HUDEP-2 (cell line): ENCODE results near the gene SMCHD1.
"Not testable (repeated sequence)": the region's sequence is repeated elsewhere in the genome, so short reads cannot be mapped to it uniquely, and the experiment has no call there.

Source experiments
- DNase-seq, 76 experiments: peaks; one replicate each; lab custom pipeline; 2025; ENCODE audit not compliant: unreplicated experiment in 76 of 76; lab: John Stamatoyannopoulos, UW

The SMCHD1 gene

GRCh38 chr18:2847317-2848246, 192.1 kb downstream of the SMCHD1 start:
- DNase-seq: no peak

- no peak for DNase-seq
Observed at GRCh38 chr18:2848247-2849246, 193.0 kb downstream of the SMCHD1 start.

- no peak for DNase-seq
Observed at GRCh38 chr18:2850816-2851215, 195.3 kb downstream of the SMCHD1 start.

- no peak for DNase-seq
Observed at GRCh38 chr18:2851771-2852170, 196.2 kb downstream of the SMCHD1 start.

GRCh38 chr18:2852460-2852859, 196.9 kb downstream of the SMCHD1 start:
- DNase-seq: not testable (repeated sequence)

GRCh38 chr18:2853173-2853925, 197.8 kb downstream of the SMCHD1 start:
- no peak for DNase-seq

- DNase-seq: no peak
Observed at GRCh38 chr18:2853926-2854664, 198.6 kb downstream of the SMCHD1 start.
